Endothelial cell of umbilical vein (primary cell): ENCODE results near the gene MED8. TPM values are rescaled to one million over a fixed set of nuclear protein-coding genes. Genes with fewer than 3 reads are reported as not detected.

Experiments used
- BruUV-seq: library from RNA; stranded (reverse); fragments of 400-500 nt; replicated peaks from 2 replicates; lab custom pipeline; 2021; lab: Mats Ljungman, UMichigan
- CTCF ChIA-PET: fragments of 300-600, 350-600 bp; sonication (Branson Sonifier 250); formaldehyde crosslinking; loops from one replicate; lab custom pipeline; 2021; ENCODE audit warnings: antibody characterized with exemption, inconsistent platforms; lab: Charles Lee
- POLR2A ChIA-PET: fragments of 300-600, 350-600 bp; sonication (Branson Sonifier 250); formaldehyde crosslinking; loops from one replicate; lab custom pipeline; 2021; ENCODE audit warnings: antibody characterized with exemption, inconsistent platforms; lab: Charles Lee
- DNase-seq: peaks from one replicate; pipeline ENCODE4 v3.0.0-alpha.2; 2011; ENCODE audit warnings: low read depth, low spot score
- FAIRE-seq: peaks from 2 replicates; lab custom pipeline; 2011; peaks lifted over from hg19 to GRCh38; lab: Jason Lieb, UNC
- H2AFZ ChIP-seq: 2 replicates; pipeline ENCODE4 v1.6.0; 2012; ENCODE audit warnings: low read depth, low read length, control low read depth, inconsistent platforms
- H3K27ac ChIP-seq: 2 replicates; pipeline ENCODE4 v1.5.1; 2011; ENCODE audit warnings: low read depth, mild to moderate bottlenecking, control low read depth, low read length, moderate library complexity; ENCODE audit not compliant: insufficient read depth
- H3K27me3 ChIP-seq, 2 experiments: 2 replicates each; pipeline versions ENCODE4 v1.6.0 to v1.6.1; 2011; ENCODE audit warnings: low read length in 2 of 2, mixed read lengths in 1 of 2; ENCODE audit not compliant: control insufficient read depth in 2 of 2, insufficient read depth in 2 of 2
- H3K36me3 ChIP-seq, 2 experiments: 2 replicates in 1 of 2; 3 replicates in 1 of 2; pipeline ENCODE4 v1.5.1; 2011; ENCODE audit warnings: low read length in 2 of 2, mild to moderate bottlenecking in 1 of 2, moderate library complexity in 1 of 2; ENCODE audit not compliant: control insufficient read depth in 2 of 2, insufficient read depth in 2 of 2; ENCODE audit errors: extremely low read depth in 1 of 2
- H3K4me1 ChIP-seq: 3 replicates; pipeline ENCODE4 v1.5.1; 2011; ENCODE audit warnings: mild to moderate bottlenecking, low read length; ENCODE audit not compliant: control insufficient read depth, insufficient read depth; ENCODE audit errors: extremely low read depth
- H3K4me2 ChIP-seq: 2 replicates; pipeline ENCODE4 v1.6.1; 2011; ENCODE audit warnings: low read length, control low read depth, mixed read lengths; ENCODE audit not compliant: insufficient read depth
- H3K4me3 ChIP-seq, 3 experiments: fragments of 200-600 bp in 1 of 3; sonication (generic), shearing (Covaris generic) in 1 of 3; replicated peaks in 1 of 3; 2 replicates each; pipeline ENCODE4 v1.5.1; 2011 to 2016; ENCODE audit warnings: control low read depth in 3 of 3, low read length in 3 of 3, mild to moderate bottlenecking in 2 of 3, inconsistent platforms in 1 of 3, low read depth in 1 of 3, moderate library complexity in 1 of 3; ENCODE audit not compliant: insufficient read depth in 1 of 3
- H3K79me2 ChIP-seq: 2 replicates; pipeline ENCODE4 v1.6.0; 2012; ENCODE audit warnings: low read length, inconsistent platforms; ENCODE audit not compliant: control insufficient read depth, insufficient read depth
- H3K9ac ChIP-seq: replicated peaks from 2 replicates; pipeline ENCODE3; 2011; ENCODE audit warnings: low read length, control low read depth; ENCODE audit not compliant: insufficient read depth; ENCODE audit errors: extremely low read depth
- H3K9me1 ChIP-seq: replicated peaks from 3 replicates; pipeline ENCODE4 v1.6.0; 2011; ENCODE audit warnings: mild to moderate bottlenecking, low read length; ENCODE audit not compliant: control insufficient read depth, insufficient read depth; ENCODE audit errors: extremely low read depth
- H3K9me3 ChIP-seq: replicated peaks from 2 replicates; pipeline ENCODE4 v1.5.1; 2012; ENCODE audit warnings: low read length, inconsistent platforms; ENCODE audit not compliant: control insufficient read depth, insufficient read depth
- H4K20me1 ChIP-seq: replicated peaks from 2 replicates; pipeline ENCODE3; 2011; ENCODE audit warnings: mild to moderate bottlenecking, low read length; ENCODE audit not compliant: control insufficient read depth, insufficient read depth; ENCODE audit errors: extremely low read depth
- EZH2 ChIP-seq: IDR thresholded peaks from 2 replicates; pipeline ENCODE4 v1.6.1; 2012; ENCODE audit warnings: borderline replicate concordance, low read depth, mild to moderate bottlenecking, moderate library complexity, low read length, inconsistent platforms; ENCODE audit not compliant: severe bottlenecking
- FOS ChIP-seq: IDR thresholded peaks from 2 replicates; pipeline ENCODE4 v1.6.1; 2011; ENCODE audit warnings: mild to moderate bottlenecking, low read length, moderate library complexity, borderline replicate concordance; ENCODE audit not compliant: insufficient read depth
- GATA2 ChIP-seq: IDR thresholded peaks from 2 replicates; pipeline ENCODE4 v1.7.0; 2011; ENCODE audit warnings: low read depth, mild to moderate bottlenecking, moderate library complexity, mixed read lengths, low read length; ENCODE audit not compliant: insufficient read length, insufficient read depth
- JUN ChIP-seq: IDR thresholded peaks from 2 replicates; pipeline ENCODE4 v1.6.1; 2011; ENCODE audit warnings: borderline replicate concordance, low read depth; ENCODE audit not compliant: insufficient read length, insufficient read depth
- MYC ChIP-seq: IDR thresholded peaks from one replicate; pipeline ENCODE4 v1.6.1; 2011; ENCODE audit warnings: mild to moderate bottlenecking, low read depth, low read length
- POLR2A ChIP-seq: IDR thresholded peaks from 2 replicates; pipeline ENCODE4 v1.6.1; 2012; ENCODE audit warnings: low read depth, mild to moderate bottlenecking, control low read depth, low read length
- POLR2AphosphoS5 ChIP-seq: IDR thresholded peaks from 2 replicates; pipeline ENCODE4 v1.6.1; 2012; ENCODE audit warnings: low read depth, mild to moderate bottlenecking, control low read depth, low read length, moderate library complexity; ENCODE audit not compliant: insufficient read depth
- dilution Hi-C: fragments of 300-500 bp; cut with MboI; formaldehyde crosslinking; loops from one replicate; pipeline ENCODE4 v1.15.0; 2019; ENCODE audit warnings: low sequenced_read_pairs; ENCODE audit not compliant: extremely low pct_ligation_motif_present
- intact Hi-C: fragments of 100-400 bp; cut with micrococcal nuclease; formaldehyde crosslinking; loops from one replicate; pipeline ENCODE4 v1.10.0; 2022
- polyA plus RNA-seq, 4 experiments: library from polyadenylated mRNA; depleted of rRNA in 3 of 4; stranded (reverse) in 3 of 4; unstranded in 1 of 4; fragments of >200 nt; gene quantifications; 2 replicates each; pipeline versions ENCODE4 v1.2.1 to v1.2.3, GENCODE V29; 2011 to 2012; ENCODE audit warnings: missing spikeins in 1 of 4
- total RNA-seq: library from RNA; stranded (reverse); gene quantifications from 2 replicates; pipeline ENCODE4 v1.2.3, GENCODE V29; 2021
- TF ChIP-seq, protein P1 (sequence below): IDR thresholded peaks from 2 replicates; pipeline ENCODE4 v1.6.1; 2011; ENCODE audit not compliant: insufficient read depth, insufficient read length
- TF ChIP-seq, protein P2 (sequence below), 2 donors: IDR thresholded peaks; 1 replicate in 1 of 2; 2 replicates in 1 of 2; pipeline ENCODE4 v1.5.1; 2011; ENCODE audit warnings: low read length in 2 of 2, mild to moderate bottlenecking in 2 of 2, moderate library complexity in 2 of 2, control low read depth in 1 of 2, inconsistent platforms in 1 of 2, low read depth in 1 of 2; ENCODE audit not compliant: insufficient read depth in 1 of 2; ENCODE audit errors: extremely low read depth in 1 of 2

MED8 gene
- total and polyA plus RNA-seq, 2 donors (not counting 3 experiments of a cell fraction or from before 2014, with no cell fraction given) = 19.6 to 45.6 TPM

DNA sequence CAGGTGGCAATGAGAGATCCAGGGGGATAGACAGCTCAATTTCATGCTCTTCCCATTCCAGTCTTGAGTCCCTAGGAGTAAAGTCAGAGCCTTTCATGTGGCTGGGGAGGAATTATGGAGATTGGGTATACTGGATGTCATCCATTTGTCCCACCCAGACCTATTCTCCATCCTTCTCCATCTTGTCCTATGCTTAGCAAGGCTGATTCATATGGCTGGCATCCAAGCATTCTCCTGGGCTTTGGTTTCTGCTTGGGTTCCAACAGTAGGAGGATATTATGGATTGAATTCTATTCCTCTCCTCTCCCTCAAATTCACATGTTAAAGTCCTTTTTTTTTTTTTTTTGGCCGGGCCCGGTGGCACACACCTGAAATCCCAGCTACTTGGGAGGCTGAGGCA, 34.7 kb downstream of the MED8 start:
- H3K4me2 ChIP-seq = no peak overlapping the region
- peaks cover 11% of the 10 kb centered on the region for H3K79me2 ChIP-seq
- intact Hi-C loops (no loop called here), dilution Hi-C loops (no loop called here)
- H3K9ac ChIP-seq = no peak overlapping the region
- POLR2A ChIA-PET = no interaction called here
- H3K4me3 ChIP-seq = no peak overlapping the region
- H3K9me1 ChIP-seq = no peaks in the 10 kb centered on the region
- no peak overlapping the region for H2AFZ ChIP-seq
- CTCF ChIA-PET = no interaction called here
- H3K36me3 ChIP-seq = peaks cover 0 to 1% of the 10 kb centered on the region in 2 experiments
- DNase-seq (no peak), FAIRE-seq (no peak)
- no peak overlapping the region for H3K27ac ChIP-seq
- no peaks in the 10 kb centered on the region for H3K27me3 ChIP-seq
- no peaks in the 10 kb centered on the region for H3K9me3 ChIP-seq
- no peak for TF ChIP-seq GATA2
- no peak for TF ChIP-seq EZH2
- TF ChIP-seq, protein P1, sequence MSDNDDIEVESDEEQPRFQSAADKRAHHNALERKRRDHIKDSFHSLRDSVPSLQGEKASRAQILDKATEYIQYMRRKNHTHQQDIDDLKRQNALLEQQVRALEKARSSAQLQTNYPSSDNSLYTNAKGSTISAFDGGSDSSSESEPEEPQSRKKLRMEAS = no peak
- TF ChIP-seq, protein P2, sequence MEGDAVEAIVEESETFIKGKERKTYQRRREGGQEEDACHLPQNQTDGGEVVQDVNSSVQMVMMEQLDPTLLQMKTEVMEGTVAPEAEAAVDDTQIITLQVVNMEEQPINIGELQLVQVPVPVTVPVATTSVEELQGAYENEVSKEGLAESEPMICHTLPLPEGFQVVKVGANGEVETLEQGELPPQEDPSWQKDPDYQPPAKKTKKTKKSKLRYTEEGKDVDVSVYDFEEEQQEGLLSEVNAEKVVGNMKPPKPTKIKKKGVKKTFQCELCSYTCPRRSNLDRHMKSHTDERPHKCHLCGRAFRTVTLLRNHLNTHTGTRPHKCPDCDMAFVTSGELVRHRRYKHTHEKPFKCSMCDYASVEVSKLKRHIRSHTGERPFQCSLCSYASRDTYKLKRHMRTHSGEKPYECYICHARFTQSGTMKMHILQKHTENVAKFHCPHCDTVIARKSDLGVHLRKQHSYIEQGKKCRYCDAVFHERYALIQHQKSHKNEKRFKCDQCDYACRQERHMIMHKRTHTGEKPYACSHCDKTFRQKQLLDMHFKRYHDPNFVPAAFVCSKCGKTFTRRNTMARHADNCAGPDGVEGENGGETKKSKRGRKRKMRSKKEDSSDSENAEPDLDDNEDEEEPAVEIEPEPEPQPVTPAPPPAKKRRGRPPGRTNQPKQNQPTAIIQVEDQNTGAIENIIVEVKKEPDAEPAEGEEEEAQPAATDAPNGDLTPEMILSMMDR (IDR thresholded peaks at IDR 0.05; ENCODE audit: extremely low read depth in 1 of 2, insufficient read depth in 1 of 2, low read depth in 1 of 2, low read length in 2 of 2) = no peak
- TF ChIP-seq JUN = no peak
- TF ChIP-seq FOS = no peak
- no peak for TF ChIP-seq MYC
- TF ChIP-seq POLR2A = no peak
- no peak for TF ChIP-seq POLR2AphosphoS5
- peaks cover 15% of the 10 kb centered on the region for H3K4me1 ChIP-seq
- BruUV-seq = no TSS peak
- H4K20me1 ChIP-seq = no peaks in the 10 kb centered on the region
